Adrenal gland (tissue), 5 donors: ENCODE data around the gene TPH2.

Experiments
- CTCF ChIP-seq, 6 experiments: fragments of 450-650 bp in 4 of 6; fragments of 200-600 bp in 2 of 6; sonication (generic) in 1 of 6; IDR thresholded peaks; 1 replicate in 5 of 6; 2 replicates in 1 of 6; pipeline versions ENCODE4 v1.5.1 to v1.8.0; 2016 to 2021; ENCODE audit warnings: antibody characterized with exemption in 6 of 6, mild to moderate bottlenecking in 2 of 6, moderate library complexity in 1 of 6
- POLR2A ChIP-seq, 2 donors: fragments of 450-650 bp; IDR thresholded peaks; one replicate each; pipeline ENCODE4 v1.6.1; 2017; ENCODE audit warnings: antibody characterized with exemption in 2 of 2, mild to moderate bottlenecking in 2 of 2, moderate library complexity in 1 of 2
- donor health status: DM: no; HTN: no; CAD: no.

GRCh38 chr12:72037006-72037795 lies 98.6 kb downstream of the TPH2 start:
- no peak for TF ChIP-seq CTCF (IDR thresholded peaks at IDR 0.05)
- no peak for TF ChIP-seq POLR2A (IDR thresholded peaks at IDR 0.05)
